Measurements from ENCODE around the gene ENTR1. TPM values are rescaled to one million over a fixed set of nuclear protein-coding genes. Genes with fewer than 3 reads are reported as not detected.

ENTR1 gene, protein sequence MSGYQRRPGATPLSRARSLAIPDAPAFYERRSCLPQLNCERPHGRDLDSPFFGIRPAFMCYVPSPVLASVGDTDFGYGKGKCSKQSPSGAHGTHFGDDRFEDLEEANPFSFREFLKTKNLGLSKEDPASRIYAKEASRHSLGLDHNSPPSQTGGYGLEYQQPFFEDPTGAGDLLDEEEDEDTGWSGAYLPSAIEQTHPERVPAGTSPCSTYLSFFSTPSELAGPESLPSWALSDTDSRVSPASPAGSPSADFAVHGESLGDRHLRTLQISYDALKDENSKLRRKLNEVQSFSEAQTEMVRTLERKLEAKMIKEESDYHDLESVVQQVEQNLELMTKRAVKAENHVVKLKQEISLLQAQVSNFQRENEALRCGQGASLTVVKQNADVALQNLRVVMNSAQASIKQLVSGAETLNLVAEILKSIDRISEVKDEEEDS
- polyA plus RNA-seq (2013, experiment 1 of 2) = 40.7 TPM
- 41.1 TPM for polyA plus RNA-seq (2013, experiment 2 of 2)

DNA sequence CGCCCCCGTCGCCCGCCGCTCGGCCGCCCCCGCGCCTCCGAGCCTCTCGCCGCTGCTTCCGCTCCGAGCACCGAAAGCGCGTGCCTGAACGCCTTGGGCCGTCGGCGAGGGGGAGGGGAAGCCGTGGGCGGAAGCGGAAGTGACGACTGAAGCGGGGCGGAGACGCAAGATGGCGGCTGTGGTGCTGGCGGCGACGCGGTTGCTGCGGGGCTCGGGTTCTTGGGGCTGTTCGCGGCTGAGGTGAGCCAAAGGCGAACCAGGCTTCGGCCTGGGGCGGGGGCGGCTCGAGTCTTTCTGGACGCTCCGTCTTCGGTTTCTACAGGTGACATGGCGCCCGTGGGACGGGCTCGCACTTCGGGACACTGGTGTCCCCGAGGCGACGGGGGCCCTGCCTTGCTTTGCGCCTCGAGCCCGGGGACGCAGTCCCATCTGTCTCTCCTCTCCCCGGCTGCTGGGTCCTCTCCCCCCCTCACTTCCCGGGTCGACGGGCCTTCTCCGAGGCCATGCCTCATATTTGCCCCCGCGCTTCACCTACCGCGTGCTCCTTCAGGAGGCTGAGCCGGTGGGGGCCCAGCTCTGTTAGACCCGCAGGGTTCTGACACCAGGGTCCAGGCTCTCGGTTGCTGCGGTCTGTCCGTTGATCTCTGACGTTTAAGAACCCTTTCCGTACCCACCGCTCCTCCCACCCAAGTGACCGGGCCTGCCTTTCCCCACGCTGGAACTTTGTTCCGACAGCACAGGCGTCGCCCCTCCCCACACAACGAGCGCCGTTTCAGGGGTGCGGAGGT lies at the start of gene ENTR1, which contains the start of gene PMPCA:
TSS of gene ENTR1 (minus strand) at position 115 of the 788 bp plus-strand sequence. CDS start 217 bp downstream, outside the sequence.
TSS of gene PMPCA (plus strand) at position 159 of the 788 bp plus-strand sequence. CDS start at position 170, 11 bp downstream.
- Histone ChIP-seq H4K91ac (ENCODE audit: low read length) (peak within 1 kb of the TSS; percentile 87), H3K4me3 (ENCODE audit: insufficient read depth in 1 of 2, low read depth in 1 of 2, low read length in 2 of 2) (peak within 1 kb of the TSS; percentile 78 to 97), H3K27me3 (ENCODE audit: control insufficient read depth in 1 of 2, insufficient read depth in 1 of 2, low read length in 2 of 2) (no peaks in the 10 kb centered on the region), H3K4me1 (ENCODE audit: control insufficient read depth, insufficient read depth, low read depth, low read length) (peaks cover 20% of the 10 kb centered on the region), H2BK12ac (ENCODE audit: low read length in 2 of 2) (peak within 1 kb of the TSS in 1 of 2 experiments; percentile 38), H3K4ac (ENCODE audit: low read depth in 1 of 2, low read length in 2 of 2) (peak within 1 kb of the TSS; percentile 73 to 90), H2AFZ (ENCODE audit: low read depth, low read length) (peak within 1 kb of the TSS; percentile 56), H3K9ac (ENCODE audit: low read length) (peak within 1 kb of the TSS; percentile 99), H3K9me3 (ENCODE audit: control insufficient read depth, low read length) (no peaks in the 10 kb centered on the region), H4K8ac (ENCODE audit: low read length) (peak within 1 kb of the TSS; percentile 27), H3K27ac (ENCODE audit: low read length, poor library complexity, severe bottlenecking) (peak within 1 kb of the TSS; percentile 25), H3K18ac (ENCODE audit: low read depth in 1 of 2, low read length in 2 of 2) (peak within 1 kb of the TSS; percentile 73 to 94), H3K23ac (ENCODE audit: low read length in 2 of 2) (peak within 1 kb of the TSS in 1 of 2 experiments; percentile 91), H2BK15ac (ENCODE audit: low read depth, poor library complexity, severe bottlenecking) (peak within 1 kb of the TSS; percentile 15), H2BK120ac (ENCODE audit: low read depth, low read length) (peak within 1 kb of the TSS; percentile 65), H3K14ac (ENCODE audit: low read length in 2 of 2) (peak within 1 kb of the TSS in 1 of 2 experiments; percentile 93), H3K4me2 (ENCODE audit: low read length, poor library complexity, severe bottlenecking) (peak within 1 kb of the TSS; percentile 96), H3K79me1 (replicated peaks; ENCODE audit: low read length, poor library complexity, severe bottlenecking) (peaks cover 35% of the 10 kb centered on the region), H2AK5ac (ENCODE audit: low read length, severe bottlenecking) (no peak within 1 kb of the TSS), H2BK5ac (ENCODE audit: low read depth, low read length, poor library complexity, severe bottlenecking) (peak within 1 kb of the TSS; percentile 20), H3K36me3 (ENCODE audit: control insufficient read depth in 1 of 2, insufficient read depth in 2 of 2, low read depth in 1 of 2, low read length in 2 of 2) (peaks cover 43 to 56% of the 10 kb centered on the region in 2 experiments)
- 1% methylated on average over 63 of the region's 83 CpGs for WGBS
- peak; percentile 90 for DNase-seq

DNA sequence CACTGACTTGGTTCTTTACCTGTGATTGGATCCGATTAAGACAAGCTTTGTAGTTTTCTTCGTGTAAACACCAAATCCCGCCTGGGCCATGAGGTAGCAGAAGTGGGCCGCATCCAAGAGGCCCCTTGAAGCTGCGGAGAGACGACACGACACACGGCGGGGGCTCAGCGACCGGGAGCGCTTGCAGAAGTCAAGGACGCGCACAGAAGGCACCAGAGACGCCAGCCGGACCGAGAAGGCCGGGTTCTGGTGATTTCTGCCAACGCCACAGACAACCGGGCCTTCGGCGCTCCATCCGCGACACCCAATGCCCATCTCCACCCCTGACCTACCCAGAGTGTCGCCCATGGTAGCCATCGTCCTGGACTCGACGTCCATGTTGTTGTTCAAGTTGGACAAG lies 49.0 kb upstream of the ENTR1 start:
- Histone ChIP-seq H3K9ac (ENCODE audit: low read length) (no peak overlapping the region), H3K79me1 (replicated peaks; ENCODE audit: low read length, poor library complexity, severe bottlenecking) (peaks cover 59% of the 10 kb centered on the region), H2BK15ac (ENCODE audit: low read depth, poor library complexity, severe bottlenecking) (no peak overlapping the region), H4K8ac (ENCODE audit: low read length) (no peak overlapping the region), H3K27ac (ENCODE audit: low read length, poor library complexity, severe bottlenecking) (no peak overlapping the region), H2BK120ac (ENCODE audit: low read depth, low read length) (no peak overlapping the region), H3K4me1 (ENCODE audit: control insufficient read depth, insufficient read depth, low read depth, low read length) (no peaks in the 10 kb centered on the region), H3K14ac (ENCODE audit: low read length in 2 of 2) (no peak overlapping the region), H3K4me3 (ENCODE audit: insufficient read depth in 1 of 2, low read depth in 1 of 2, low read length in 2 of 2) (no peak overlapping the region), H2BK12ac (ENCODE audit: low read length in 2 of 2) (no peak overlapping the region), H3K27me3 (ENCODE audit: control insufficient read depth in 1 of 2, insufficient read depth in 1 of 2, low read length in 2 of 2) (no peaks in the 10 kb centered on the region), H2BK5ac (ENCODE audit: low read depth, low read length, poor library complexity, severe bottlenecking) (no peak overlapping the region), H3K4ac (ENCODE audit: low read depth in 1 of 2, low read length in 2 of 2) (no peak overlapping the region), H3K4me2 (ENCODE audit: low read length, poor library complexity, severe bottlenecking) (no peak overlapping the region), H4K91ac (ENCODE audit: low read length) (no peak overlapping the region), H3K18ac (ENCODE audit: low read depth in 1 of 2, low read length in 2 of 2) (no peak overlapping the region), H2AFZ (ENCODE audit: low read depth, low read length) (no peak overlapping the region), H3K9me3 (ENCODE audit: control insufficient read depth, low read length) (no peaks in the 10 kb centered on the region), H3K36me3 (ENCODE audit: control insufficient read depth in 1 of 2, insufficient read depth in 2 of 2, low read depth in 1 of 2, low read length in 2 of 2) (peaks cover 94 to 95% of the 10 kb centered on the region in 2 experiments), H2AK5ac (ENCODE audit: low read length, severe bottlenecking) (no peak overlapping the region), H3K23ac (ENCODE audit: low read length in 2 of 2) (no peak overlapping the region)
- 96% methylated on average over 28 of the region's 28 CpGs for WGBS
- DNase-seq = no peak

DNA sequence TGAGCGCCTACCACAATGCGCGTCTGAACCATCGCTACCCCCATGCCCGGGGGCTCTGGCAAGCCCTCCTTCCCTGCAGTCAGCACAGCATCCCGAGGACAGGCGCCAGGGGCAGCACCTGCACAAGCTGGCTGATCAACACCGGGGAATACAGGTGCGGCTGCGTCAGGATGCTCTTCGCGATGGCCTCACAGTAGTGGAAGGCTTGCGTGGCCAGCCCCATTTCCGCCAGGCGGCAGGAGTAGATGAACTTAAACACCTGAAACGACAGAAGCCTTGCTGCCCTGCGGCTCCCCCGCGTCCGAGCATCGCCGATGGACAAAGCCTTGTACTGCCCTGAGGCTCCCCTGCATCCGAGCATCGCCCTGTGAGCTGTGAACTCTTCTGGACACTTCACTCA lies 46.9 kb upstream of the ENTR1 start:
- H2BK12ac ChIP-seq (ENCODE audit: low read length in 2 of 2) = no peak overlapping the region
- H3K4me3 ChIP-seq (ENCODE audit: insufficient read depth in 1 of 2, low read depth in 1 of 2, low read length in 2 of 2) = no peak overlapping the region
- no peaks in the 10 kb centered on the region for H3K9me3 ChIP-seq (ENCODE audit: control insufficient read depth, low read length)
- H2BK15ac ChIP-seq (ENCODE audit: low read depth, poor library complexity, severe bottlenecking) = no peak overlapping the region
- H3K27me3 ChIP-seq (ENCODE audit: control insufficient read depth in 1 of 2, insufficient read depth in 1 of 2, low read length in 2 of 2) = no peaks in the 10 kb centered on the region
- H3K4me1 ChIP-seq (ENCODE audit: control insufficient read depth, insufficient read depth, low read depth, low read length) = no peaks in the 10 kb centered on the region
- H3K9ac ChIP-seq (ENCODE audit: low read length) = no peak overlapping the region
- peaks cover 51% of the 10 kb centered on the region for H3K79me1 ChIP-seq (replicated peaks; ENCODE audit: low read length, poor library complexity, severe bottlenecking)
- H4K91ac ChIP-seq (ENCODE audit: low read length) = no peak overlapping the region
- H3K18ac ChIP-seq (ENCODE audit: low read depth in 1 of 2, low read length in 2 of 2) = no peak overlapping the region
- no peak overlapping the region for H3K27ac ChIP-seq (ENCODE audit: low read length, poor library complexity, severe bottlenecking)
- H2AFZ ChIP-seq (ENCODE audit: low read depth, low read length) = no peak overlapping the region
- no peak overlapping the region for H2BK5ac ChIP-seq (ENCODE audit: low read depth, low read length, poor library complexity, severe bottlenecking)
- no peak overlapping the region for H3K23ac ChIP-seq (ENCODE audit: low read length in 2 of 2)
- no peak for DNase-seq
- H3K4ac ChIP-seq (ENCODE audit: low read depth in 1 of 2, low read length in 2 of 2) = no peak overlapping the region
- H3K14ac ChIP-seq (ENCODE audit: low read length in 2 of 2) = no peak overlapping the region
- no peak overlapping the region for H3K4me2 ChIP-seq (ENCODE audit: low read length, poor library complexity, severe bottlenecking)
- H4K8ac ChIP-seq (ENCODE audit: low read length) = no peak overlapping the region
- H2AK5ac ChIP-seq (ENCODE audit: low read length, severe bottlenecking) = no peak overlapping the region
- peaks cover 86 to 88% of the 10 kb centered on the region in 2 experiments for H3K36me3 ChIP-seq (ENCODE audit: control insufficient read depth in 1 of 2, insufficient read depth in 2 of 2, low read depth in 1 of 2, low read length in 2 of 2)
- H2BK120ac ChIP-seq (ENCODE audit: low read depth, low read length) = no peak overlapping the region
- 98% methylated on average over 24 of the region's 24 CpGs for WGBS

DNA sequence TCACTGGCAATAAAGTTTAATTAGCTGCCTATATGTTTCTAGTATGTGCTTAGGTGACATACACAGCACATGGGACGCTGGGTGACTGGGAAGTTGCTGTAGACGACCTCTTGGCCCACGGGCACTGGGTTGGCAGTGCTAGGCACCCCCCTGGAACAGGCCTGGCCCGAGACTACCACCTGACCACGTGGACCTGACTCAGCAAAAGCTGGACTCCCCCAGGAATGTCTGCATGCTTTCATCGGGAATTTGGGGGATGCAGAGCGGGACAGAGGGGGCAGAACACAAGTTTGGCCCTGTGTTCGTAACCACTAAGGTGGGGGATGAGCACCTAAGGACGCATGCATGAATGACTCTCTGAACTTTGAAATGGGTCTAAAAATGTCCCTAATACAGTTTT lies 45.8 kb upstream of the ENTR1 start:
- no peak overlapping the region for H2BK12ac ChIP-seq (ENCODE audit: low read length in 2 of 2)
- no peak overlapping the region for H2BK120ac ChIP-seq (ENCODE audit: low read depth, low read length)
- no peaks in the 10 kb centered on the region for H3K9me3 ChIP-seq (ENCODE audit: control insufficient read depth, low read length)
- H3K23ac ChIP-seq (ENCODE audit: low read length in 2 of 2) = no peak overlapping the region
- H3K79me1 ChIP-seq (replicated peaks; ENCODE audit: low read length, poor library complexity, severe bottlenecking) = peaks cover 49% of the 10 kb centered on the region
- peaks cover 80 to 87% of the 10 kb centered on the region in 2 experiments for H3K36me3 ChIP-seq (ENCODE audit: control insufficient read depth in 1 of 2, insufficient read depth in 2 of 2, low read depth in 1 of 2, low read length in 2 of 2)
- no peak overlapping the region for H2BK5ac ChIP-seq (ENCODE audit: low read depth, low read length, poor library complexity, severe bottlenecking)
- H2AFZ ChIP-seq (ENCODE audit: low read depth, low read length) = no peak overlapping the region
- H3K9ac ChIP-seq (ENCODE audit: low read length) = no peak overlapping the region
- H3K4me2 ChIP-seq (ENCODE audit: low read length, poor library complexity, severe bottlenecking) = no peak overlapping the region
- no peak overlapping the region for H3K4ac ChIP-seq (ENCODE audit: low read depth in 1 of 2, low read length in 2 of 2)
- H3K4me3 ChIP-seq (ENCODE audit: insufficient read depth in 1 of 2, low read depth in 1 of 2, low read length in 2 of 2) = no peak overlapping the region
- no peak overlapping the region for H3K27ac ChIP-seq (ENCODE audit: low read length, poor library complexity, severe bottlenecking)
- no peak for DNase-seq
- H4K8ac ChIP-seq (ENCODE audit: low read length) = no peak overlapping the region
- H3K4me1 ChIP-seq (ENCODE audit: control insufficient read depth, insufficient read depth, low read depth, low read length) = no peaks in the 10 kb centered on the region
- no peak overlapping the region for H2BK15ac ChIP-seq (ENCODE audit: low read depth, poor library complexity, severe bottlenecking)
- no peaks in the 10 kb centered on the region for H3K27me3 ChIP-seq (ENCODE audit: control insufficient read depth in 1 of 2, insufficient read depth in 1 of 2, low read length in 2 of 2)
- no peak overlapping the region for H3K14ac ChIP-seq (ENCODE audit: low read length in 2 of 2)
- no peak overlapping the region for H4K91ac ChIP-seq (ENCODE audit: low read length)
- no peak overlapping the region for H2AK5ac ChIP-seq (ENCODE audit: low read length, severe bottlenecking)
- 97% methylated on average over 9 of the region's 9 CpGs for WGBS
- H3K18ac ChIP-seq (ENCODE audit: low read depth in 1 of 2, low read length in 2 of 2) = no peak overlapping the region
